IMR-90 (cell line): ENCODE results near the gene ANKFY1. TPM values are rescaled to one million over a fixed set of nuclear protein-coding genes. Genes with fewer than 3 reads are reported as not detected.

Experiments used
- ATAC-seq: fragments of 200-7000 bp; cut with Tn5 transposase; 2 replicates; pipeline ENCODE4 v1.9.1; 2020; ENCODE audit warnings: low read depth, mild to moderate bottlenecking, moderate library complexity
- BruUV-seq: library from RNA; stranded (reverse); fragments of 400-500 nt; replicated peaks from 2 replicates; lab custom pipeline; 2021; lab: Mats Ljungman, UMichigan
- CTCF ChIA-PET: fragments of 300-600 bp; formaldehyde crosslinking; extraction: SDS; loops from one replicate; lab custom pipeline; 2021; ENCODE audit warnings: antibody characterized with exemption; lab: Yijun Ruan, JAX
- POLR2A ChIA-PET: fragments of 300-600 bp; sonication (Branson Sonifier 250); formaldehyde crosslinking; loops from one replicate; lab custom pipeline; 2022; ENCODE audit warnings: antibody characterized with exemption; ENCODE audit not compliant: unreplicated experiment; lab: Charles Lee
- DNase-seq: peaks from one replicate; pipeline ENCODE4 v3.0.0; 2013
- H2AFZ ChIP-seq: replicated peaks from 2 replicates; pipeline ENCODE3; 2013; ENCODE audit warnings: low read length, mild to moderate bottlenecking; ENCODE audit not compliant: poor library complexity
- H2AK5ac ChIP-seq: 2 replicates; pipeline ENCODE4 v1.6.1; 2013; ENCODE audit warnings: low read depth, low read length, inconsistent platforms
- H2AK9ac ChIP-seq: replicated peaks from 2 replicates; pipeline ENCODE3; 2013; ENCODE audit warnings: mild to moderate bottlenecking, low read depth, low read length, moderate library complexity; ENCODE audit not compliant: poor library complexity
- H2BK120ac ChIP-seq: 2 replicates; pipeline ENCODE4 v1.6.1; 2013; ENCODE audit warnings: low read depth, low read length, inconsistent platforms
- H2BK15ac ChIP-seq: 3 replicates; pipeline ENCODE4 v1.6.1; 2013; ENCODE audit warnings: low read depth, low read length, inconsistent platforms
- H2BK20ac ChIP-seq: 2 replicates; pipeline ENCODE4 v1.6.1; 2013; ENCODE audit warnings: low read depth, mild to moderate bottlenecking, inconsistent platforms, low read length, moderate library complexity
- H2BK5ac ChIP-seq: 2 replicates; pipeline ENCODE4 v1.6.1; 2013; ENCODE audit warnings: mild to moderate bottlenecking, low read depth, low read length, inconsistent platforms; ENCODE audit not compliant: poor library complexity, severe bottlenecking
- H3K14ac ChIP-seq: replicated peaks from 2 replicates; pipeline ENCODE4 v1.6.1; 2013; ENCODE audit warnings: low read depth, low read length, inconsistent platforms
- H3K18ac ChIP-seq: 2 replicates; pipeline ENCODE4 v1.6.1; 2013; ENCODE audit warnings: low read depth, low read length, control low read depth
- H3K23ac ChIP-seq: 2 replicates; pipeline ENCODE4 v1.6.1; 2013; ENCODE audit warnings: low read depth, low read length, inconsistent platforms
- H3K27ac ChIP-seq: 2 replicates; pipeline ENCODE4 v1.5.1; 2013; ENCODE audit warnings: mild to moderate bottlenecking, control low read depth, low read length; ENCODE audit not compliant: insufficient read depth
- H3K27me3 ChIP-seq: 2 replicates; pipeline ENCODE4 v1.6.1; 2013; ENCODE audit warnings: low read length; ENCODE audit not compliant: control insufficient read depth, insufficient read depth
- H3K36me3 ChIP-seq: 2 replicates; pipeline ENCODE4 v1.6.1; 2013; ENCODE audit warnings: low read length, mixed read lengths; ENCODE audit not compliant: control insufficient read depth, insufficient read depth
- H3K4ac ChIP-seq: 2 replicates; pipeline ENCODE4 v1.6.1; 2013; ENCODE audit warnings: low read depth, low read length, inconsistent platforms
- H3K4me1 ChIP-seq: 2 replicates; pipeline ENCODE4 v1.6.1; 2013; ENCODE audit warnings: low read length, mixed read lengths; ENCODE audit not compliant: control insufficient read depth, insufficient read depth
- H3K4me2 ChIP-seq: 2 replicates; pipeline ENCODE4 v1.6.1; 2013; ENCODE audit warnings: low read depth, mild to moderate bottlenecking, control low read depth, low read length, moderate library complexity
- H3K4me3 ChIP-seq: 2 replicates; pipeline ENCODE4 v1.5.1; 2013; ENCODE audit warnings: low read depth, mild to moderate bottlenecking, control low read depth, low read length, moderate library complexity; ENCODE audit not compliant: insufficient read depth
- H3K56ac ChIP-seq: 2 replicates; pipeline ENCODE4 v1.6.1; 2013; ENCODE audit warnings: low read length, inconsistent platforms; ENCODE audit not compliant: insufficient read depth; ENCODE audit errors: extremely low read depth
- H3K79me1 ChIP-seq, 2 experiments: 2 replicates each; pipeline ENCODE4 v1.6.1; 2013; ENCODE audit warnings: low read length in 2 of 2, inconsistent platforms in 1 of 2, low read depth in 1 of 2
- H3K9ac ChIP-seq: 2 replicates; pipeline ENCODE4 v1.6.1; 2013; ENCODE audit warnings: low read depth, low read length, control low read depth
- H3K9me1 ChIP-seq: 2 replicates; pipeline ENCODE4 v1.6.1; 2013; ENCODE audit warnings: low read length, inconsistent platforms; ENCODE audit not compliant: insufficient read depth
- H3K9me3 ChIP-seq: 2 replicates; pipeline ENCODE4 v1.6.1; 2013; ENCODE audit warnings: low read length; ENCODE audit not compliant: control insufficient read depth, insufficient read depth
- H4K20me1 ChIP-seq: 2 replicates; pipeline ENCODE4 v1.6.1; 2013; ENCODE audit warnings: low read length, inconsistent platforms; ENCODE audit not compliant: insufficient read depth
- H4K5ac ChIP-seq: 2 replicates; pipeline ENCODE4 v1.6.1; 2013; ENCODE audit warnings: mild to moderate bottlenecking, low read depth, low read length, control low read depth
- H4K8ac ChIP-seq, 2 experiments: 2 replicates each; pipeline ENCODE4 v1.6.1; 2013; ENCODE audit warnings: low read depth in 2 of 2, low read length in 2 of 2, control low read depth in 1 of 2, inconsistent platforms in 1 of 2
- H4K91ac ChIP-seq: 2 replicates; pipeline ENCODE4 v1.6.1; 2013; ENCODE audit warnings: low read depth, low read length, inconsistent platforms; ENCODE audit not compliant: insufficient read depth
- NFE2L2 ChIP-seq: fragments of 150-350 bp; IDR thresholded peaks from 2 replicates; pipeline ENCODE4 v1.6.1; 2016; ENCODE audit warnings: low read depth, mild to moderate bottlenecking, low read length
- RAD21 ChIP-seq: IDR thresholded peaks from 2 replicates; pipeline ENCODE4 v1.6.1; 2012; ENCODE audit warnings: low read length, improper control_type of control experiment
- SMC3 ChIP-seq: fragments of 150-350 bp; IDR thresholded peaks from 2 replicates; pipeline ENCODE4 v1.6.1; 2016; ENCODE audit warnings: low read depth, mild to moderate bottlenecking, antibody characterized with exemption, low read length, moderate library complexity
- WGBS, 2 experiments: methylation state at CpG; one replicate each; pipeline versions ENCODE4 v1.1.5 to v1.1.7; 2013; ENCODE audit warnings: missing lambda C conversion rate in 2 of 2; ENCODE audit not compliant: insufficient read length in 1 of 2; ENCODE audit errors: extremely low coverage in 2 of 2; 5-methylcytosine and 5-hydroxymethylcytosine counted together
- dilution Hi-C: fragments of 300-500 bp; cut with HindIII; formaldehyde crosslinking; loops from one replicate; pipeline ENCODE4 v1.14.3; 2018; ENCODE audit warnings: low sequenced_read_pairs; ENCODE audit not compliant: unreplicated experiment
- in situ Hi-C: fragments of 300-500 bp; cut with MboI; formaldehyde crosslinking; loops from 3 replicates; pipeline ENCODE4 v1.14.3; 2019; ENCODE audit warnings: low sequenced_read_pairs, inconsistent platforms, mixed read lengths
- intact Hi-C: fragments of 100-400 bp; cut with micrococcal nuclease; formaldehyde crosslinking; loops from 2 replicates; pipeline ENCODE4 v1.10.0; 2022
- polyA plus RNA-seq, 3 experiments: library from polyadenylated mRNA; depleted of rRNA; stranded (reverse); fragments of >200 nt; gene quantifications; 2 replicates each; pipeline ENCODE4 v1.2.3, GENCODE V29; 2012; ENCODE audit warnings: low replicate concordance in 1 of 3
- total RNA-seq: library from RNA; depleted of rRNA; stranded (reverse); fragments of >200 nt; gene quantifications from 2 replicates; pipeline ENCODE4 v1.2.3, GENCODE V29; 2012
- TF ChIP-seq, protein P1 (sequence below): conservative IDR thresholded peaks from 2 replicates; pipeline ENCODE4 v1.5.1; 2012; ENCODE audit warnings: mild to moderate bottlenecking, low read depth, low read length, improper control_type of control experiment

ANKFY1 gene
- total and polyA plus RNA-seq, 2 of the 4 experiments (the other 2 are of a cell fraction), result 32.3 to 48.9 TPM

DNA sequence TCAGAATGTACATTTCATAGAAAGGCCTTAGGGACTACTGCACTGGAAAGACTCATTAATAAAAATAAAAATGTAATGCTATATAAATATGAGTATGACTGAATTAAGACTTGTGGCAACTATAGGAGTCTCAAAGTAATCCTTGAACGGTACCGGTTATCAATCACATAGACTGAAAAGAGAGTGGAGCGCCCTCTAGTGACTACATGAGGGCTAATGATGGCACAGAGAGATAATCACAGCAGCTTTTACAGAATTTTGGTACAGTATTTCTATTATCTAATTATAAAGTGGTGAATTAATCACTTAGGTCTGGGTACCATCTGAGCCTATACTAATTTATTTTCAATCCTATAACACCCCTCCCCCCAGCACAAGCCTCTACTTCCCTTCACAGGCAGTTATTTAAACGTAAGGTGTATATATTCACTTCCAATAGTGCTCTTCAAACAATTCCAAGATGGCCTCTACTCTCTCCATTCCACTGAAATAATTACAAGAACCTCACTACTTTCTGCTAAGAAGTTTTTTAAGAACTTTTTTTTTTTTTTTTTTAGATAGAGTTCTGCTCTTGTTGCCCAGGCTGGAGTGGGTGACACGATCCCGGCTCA is 40.7 kb upstream of the ANKFY1 start:
- peak; percentile 49 for TF ChIP-seq SMC3
- peak; percentile 50 for TF ChIP-seq RAD21
- TF ChIP-seq, protein P1, sequence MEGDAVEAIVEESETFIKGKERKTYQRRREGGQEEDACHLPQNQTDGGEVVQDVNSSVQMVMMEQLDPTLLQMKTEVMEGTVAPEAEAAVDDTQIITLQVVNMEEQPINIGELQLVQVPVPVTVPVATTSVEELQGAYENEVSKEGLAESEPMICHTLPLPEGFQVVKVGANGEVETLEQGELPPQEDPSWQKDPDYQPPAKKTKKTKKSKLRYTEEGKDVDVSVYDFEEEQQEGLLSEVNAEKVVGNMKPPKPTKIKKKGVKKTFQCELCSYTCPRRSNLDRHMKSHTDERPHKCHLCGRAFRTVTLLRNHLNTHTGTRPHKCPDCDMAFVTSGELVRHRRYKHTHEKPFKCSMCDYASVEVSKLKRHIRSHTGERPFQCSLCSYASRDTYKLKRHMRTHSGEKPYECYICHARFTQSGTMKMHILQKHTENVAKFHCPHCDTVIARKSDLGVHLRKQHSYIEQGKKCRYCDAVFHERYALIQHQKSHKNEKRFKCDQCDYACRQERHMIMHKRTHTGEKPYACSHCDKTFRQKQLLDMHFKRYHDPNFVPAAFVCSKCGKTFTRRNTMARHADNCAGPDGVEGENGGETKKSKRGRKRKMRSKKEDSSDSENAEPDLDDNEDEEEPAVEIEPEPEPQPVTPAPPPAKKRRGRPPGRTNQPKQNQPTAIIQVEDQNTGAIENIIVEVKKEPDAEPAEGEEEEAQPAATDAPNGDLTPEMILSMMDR, result peak; percentile 61
- no peak for TF ChIP-seq NFE2L2
- WGBS, 2 experiments, result no CpG with 5 or more reads among the region's 6 CpGs
- no peaks in the 10 kb centered on the region for H3K9me3 ChIP-seq
- H2AFZ ChIP-seq, result no peak overlapping the region
- no peak overlapping the region for H2BK15ac ChIP-seq
- H2BK5ac ChIP-seq, result no peak overlapping the region
- H3K4me3 ChIP-seq, result no peak overlapping the region
- no peak overlapping the region for H4K91ac ChIP-seq
- H3K23ac ChIP-seq, result no peak overlapping the region
- in situ Hi-C loops (no loop called here), dilution Hi-C loops (no loop called here), intact Hi-C loops (loop anchor here (1.0 kb wide), 1 partner anchor 89 kb away; no protein-coding TSS in a partner anchor)
- peaks cover 51% of the 10 kb centered on the region for H4K20me1 ChIP-seq
- no peak overlapping the region for H4K5ac ChIP-seq
- H2BK120ac ChIP-seq, result no peak overlapping the region
- POLR2A ChIA-PET, result no interaction called here
- no TSS peak for BruUV-seq
- no peak overlapping the region for H3K9ac ChIP-seq
- peaks cover 8% of the 10 kb centered on the region for H3K36me3 ChIP-seq
- ATAC-seq, result peak; percentile 62
- H3K27ac ChIP-seq, result no peak overlapping the region
- H2AK9ac ChIP-seq, result no peak overlapping the region
- no peak overlapping the region for H3K14ac ChIP-seq
- H3K18ac ChIP-seq, result no peak overlapping the region
- no peak overlapping the region for H3K4me2 ChIP-seq
- H3K4ac ChIP-seq, result no peak overlapping the region
- peaks cover 3% of the 10 kb centered on the region; the same call in 1 of the 2 replicates for H3K4me1 ChIP-seq
- H4K8ac ChIP-seq, result no peak overlapping the region
- peaks cover 6% of the 10 kb centered on the region for H3K9me1 ChIP-seq
- peaks cover 29 to 73% of the 10 kb centered on the region in 2 experiments for H3K79me1 ChIP-seq
- no peak overlapping the region for H2AK5ac ChIP-seq
- H3K56ac ChIP-seq, result no peak overlapping the region
- no peak overlapping the region for H2BK20ac ChIP-seq
- no peaks in the 10 kb centered on the region for H3K27me3 ChIP-seq
- CTCF ChIA-PET, result interaction anchor here (1.0 kb wide), 1 partner anchor 9 kb away, joined by 6 read pairs; no protein-coding TSS in a partner anchor
- DNase-seq, result peak; percentile 31
